Common myeloid progenitor, CD34-positive (primary cell): ENCODE data around the gene CYP2J2.

Experiments used
- CTCF ChIA-PET: fragments of 350-600 bp; sonication (Branson Sonifier 250); formaldehyde crosslinking; loops from one replicate; lab custom pipeline; 2021; ENCODE audit warnings: antibody characterized with exemption; lab: Charles Lee
- POLR2A ChIA-PET: fragments of 350-600 bp; sonication (Branson Sonifier 250); formaldehyde crosslinking; loops from one replicate; lab custom pipeline; 2021; ENCODE audit warnings: antibody characterized with exemption; lab: Charles Lee
- DNase-seq, 3 donors: peaks; one replicate each; pipeline versions ENCODE4 v3.0.0 to v3.0.0-alpha.2; 2013
- H3K27ac ChIP-seq, 2 experiments: 1 replicate in 1 of 2; 2 replicates in 1 of 2; pipeline ENCODE4 v1.7.0; 2013; ENCODE audit warnings: inconsistent platforms in 2 of 2, low read length in 2 of 2, mild to moderate bottlenecking in 2 of 2, low read depth in 1 of 2, moderate library complexity in 1 of 2; ENCODE audit not compliant: severe bottlenecking in 2 of 2, insufficient read depth in 1 of 2, poor library complexity in 1 of 2
- H3K27me3 ChIP-seq, 5 experiments: replicated peaks in 2 of 5; 1 replicate in 3 of 5; 2 replicates in 2 of 5; pipeline versions ENCODE4 v1.6.1 to v1.7.0; 2013; ENCODE audit warnings: low read length in 4 of 5, mild to moderate bottlenecking in 2 of 5, moderate library complexity in 2 of 5, inconsistent platforms in 1 of 5; ENCODE audit not compliant: insufficient read depth in 5 of 5, control insufficient read depth in 4 of 5
- H3K36me3 ChIP-seq, 4 experiments: 1 replicate in 2 of 4; 2 replicates in 2 of 4; pipeline versions ENCODE4 v1.6.1 to v1.7.0; 2013; ENCODE audit warnings: low read length in 3 of 4, control low read depth in 1 of 4, mild to moderate bottlenecking in 1 of 4; ENCODE audit not compliant: control insufficient read depth in 4 of 4, insufficient read depth in 4 of 4
- H3K4me1 ChIP-seq, 4 experiments: 1 replicate in 3 of 4; 2 replicates in 1 of 4; pipeline versions ENCODE4 v1.6.1 to v1.7.1; 2013; ENCODE audit warnings: low read length in 3 of 4, mild to moderate bottlenecking in 3 of 4, control low read depth in 1 of 4, inconsistent platforms in 1 of 4, moderate library complexity in 1 of 4; ENCODE audit not compliant: control insufficient read depth in 4 of 4, insufficient read depth in 4 of 4; ENCODE audit errors: control extremely low read depth in 1 of 4
- H3K4me3 ChIP-seq, 7 experiments: 1 replicate in 4 of 7; 2 replicates in 3 of 7; pipeline versions ENCODE4 v1.5.1 to v1.7.0; 2013; ENCODE audit warnings: mild to moderate bottlenecking in 7 of 7, low read length in 6 of 7, moderate library complexity in 6 of 7, inconsistent platforms in 2 of 7, low read depth in 2 of 7, control low read depth in 1 of 7; ENCODE audit not compliant: insufficient read depth in 4 of 7, control insufficient read depth in 1 of 7; ENCODE audit errors: extremely low read depth in 1 of 7
- H3K9me3 ChIP-seq, 5 experiments: 1 replicate in 4 of 5; 2 replicates in 1 of 5; pipeline versions ENCODE4 v1.6.1 to v1.7.1; 2013; ENCODE audit warnings: low read length in 4 of 5, mild to moderate bottlenecking in 2 of 5, inconsistent platforms in 1 of 5, low read depth in 1 of 5, moderate library complexity in 1 of 5; ENCODE audit not compliant: control insufficient read depth in 4 of 5, insufficient read depth in 2 of 5; ENCODE audit errors: control extremely low read depth in 1 of 5
- WGBS: methylation state at CpG from one replicate; pipeline ENCODE4 v1.1.5; 2013; ENCODE audit not compliant: insufficient coverage; 5-methylcytosine and 5-hydroxymethylcytosine counted together

CYP2J2 gene

DNA sequence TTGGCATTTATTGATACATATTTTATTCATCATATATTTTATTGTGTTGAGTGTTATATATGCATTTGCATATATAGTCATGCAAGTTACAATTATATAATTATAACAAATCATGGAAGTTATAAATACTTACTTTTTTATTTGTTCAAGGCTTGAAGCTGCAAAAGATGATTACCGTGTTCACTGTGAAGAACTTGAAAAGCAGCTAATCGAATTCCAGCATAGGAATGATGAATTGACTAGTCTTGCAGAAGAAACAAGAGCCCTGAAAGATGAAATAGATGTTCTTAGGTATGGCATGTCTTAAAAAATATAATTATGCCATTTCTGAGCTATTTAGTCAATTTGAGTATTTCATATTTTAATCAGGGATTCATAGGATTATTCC is 79.7 kb downstream of the CYP2J2 start:
- Histone ChIP-seq H3K4me1 (no peaks in the 10 kb centered on the region), H3K9me3 (peaks cover 0 to 6% (median 0%) of the 10 kb centered on the region in 5 experiments), H3K4me3 (no peak overlapping the region), H3K27me3 (no peaks in the 10 kb centered on the region), H3K36me3 (peaks cover 2 to 26% (median 11%) of the 10 kb centered on the region in 4 experiments), H3K27ac (no peak overlapping the region)
- CTCF ChIA-PET, result no interaction called here
- DNase-seq, result no peak
- POLR2A ChIA-PET, result interaction anchor here (0.6 kb wide), 1 partner anchor 1147 kb away, joined by 3 read pairs; the partner anchor contains the start of gene MYSM1
- WGBS, result 100% methylated on average over 2 of the region's 2 CpGs

DNA sequence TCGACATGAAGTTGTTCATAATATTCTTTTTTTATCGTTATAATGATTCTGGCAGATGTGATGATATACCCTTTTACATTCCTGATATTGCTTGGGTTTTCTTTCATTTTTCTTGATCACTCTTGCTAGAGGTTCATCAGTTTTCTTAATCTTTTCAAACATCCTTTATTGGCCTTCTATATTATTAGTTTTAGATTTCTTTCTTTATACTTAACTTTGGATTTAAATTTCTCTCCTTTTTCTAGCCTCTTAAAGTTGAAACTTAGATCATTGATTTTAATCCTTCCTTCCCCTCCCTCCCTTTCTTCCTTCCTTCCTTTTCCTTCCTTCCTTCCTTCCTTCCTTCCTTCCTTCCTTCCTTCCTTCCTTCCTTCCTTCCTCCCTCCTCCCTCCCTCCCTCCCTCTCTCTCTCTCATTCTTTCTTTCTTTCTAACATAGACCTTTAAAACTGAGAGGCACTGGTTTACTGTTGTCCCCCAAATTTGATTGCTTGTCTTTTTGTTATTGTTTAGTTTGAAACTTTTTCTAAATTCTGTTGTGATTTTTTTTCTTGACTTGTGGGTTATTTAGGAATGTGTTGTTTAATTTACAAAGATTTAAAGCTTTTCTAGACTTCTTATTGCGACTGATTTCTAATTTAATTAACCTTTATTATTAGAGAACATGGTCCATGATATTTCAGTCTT is 80.2 kb downstream of the CYP2J2 start:
- no peak for DNase-seq
- Histone ChIP-seq H3K4me3 (no peak overlapping the region), H3K27me3 (no peaks in the 10 kb centered on the region), H3K36me3 (peaks cover 2 to 26% (median 11%) of the 10 kb centered on the region in 4 experiments), H3K4me1 (no peaks in the 10 kb centered on the region), H3K9me3 (peaks cover 0 to 6% (median 0%) of the 10 kb centered on the region in 5 experiments), H3K27ac (no peak overlapping the region)
- ChIA-PET CTCF (no interaction called here), POLR2A (interaction anchor here (0.6 kb wide), 1 partner anchor 1146 kb away, joined by 3 read pairs; the partner anchor contains the start of gene MYSM1)
- no CpG with 5 or more reads among the region's 3 CpGs for WGBS

DNA sequence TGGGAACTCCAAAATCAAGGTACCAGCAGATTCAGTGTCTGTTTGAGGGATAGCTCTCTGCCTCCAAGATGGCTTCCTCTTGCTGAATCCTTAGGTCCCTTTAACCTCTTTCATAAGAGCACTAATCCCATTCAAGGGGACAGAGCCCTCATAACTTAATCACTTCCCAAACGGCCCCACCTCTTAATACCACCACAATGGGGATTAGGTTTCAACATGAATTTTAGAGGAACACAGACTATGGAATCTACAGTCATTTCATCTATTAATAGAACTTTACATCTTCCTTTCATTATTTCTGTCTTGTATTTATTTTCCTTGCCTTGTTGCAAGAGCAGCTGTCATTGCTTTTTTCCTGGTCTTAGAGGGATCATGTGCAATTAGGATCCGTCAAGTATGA is 81.5 kb downstream of the CYP2J2 start:
- DNase-seq, result no peak
- H3K27me3 ChIP-seq, result no peaks in the 10 kb centered on the region
- H3K9me3 ChIP-seq, result no peaks in the 10 kb centered on the region
- no CpG with 5 or more reads among the region's 2 CpGs for WGBS
- no peak overlapping the region for H3K4me3 ChIP-seq
- H3K36me3 ChIP-seq, result peaks cover 0 to 23% (median 9%) of the 10 kb centered on the region in 4 experiments
- POLR2A ChIA-PET, result no interaction called here
- CTCF ChIA-PET, result no interaction called here
- H3K4me1 ChIP-seq, result no peaks in the 10 kb centered on the region
- no peak overlapping the region for H3K27ac ChIP-seq
